GM12892 (cell line): ENCODE data around the gene GNA14.

Source experiments
- POLR2A ChIP-seq: IDR thresholded peaks from 2 replicates; pipeline ENCODE4 v1.6.1; 2011; ENCODE audit warnings: low read depth, low read length, control low read depth
- POLR2AphosphoS5 ChIP-seq: IDR thresholded peaks from 2 replicates; pipeline ENCODE4 v1.6.1; 2011; ENCODE audit warnings: low read depth, low read length, control low read depth
- TAF1 ChIP-seq: IDR thresholded peaks from 2 replicates; pipeline ENCODE4 v1.6.1; 2011; ENCODE audit warnings: low read depth, mild to moderate bottlenecking, control low read depth, low read length, borderline replicate concordance

- TF ChIP-seq POLR2A (no peak), TAF1 (no peak), POLR2AphosphoS5 (no peak)
Observed at GRCh38 chr9:77604316-77604715, 43.8 kb downstream of the GNA14 start.
